Measurements from ENCODE around the gene PCGF3. TPM values are rescaled to one million over a fixed set of nuclear protein-coding genes. Genes with fewer than 3 reads are reported as not detected.
A peak's percentile ranks its signal among the peaks of the same experiment; 100 is the strongest.

PCGF3 gene
- total RNA-seq (10 to 100 TPM; 25.0 to 28.6 (median 26.4) TPM), polyA plus RNA-seq (30.1 TPM)
- long read RNA-seq, donor 1, full-length matches to known transcripts = 43 of 55 reads
- long read RNA-seq, donor 1, partial matches to known transcripts = 4 of 55 reads
- long read RNA-seq, donor 1, other reads (novel, unspliced or antisense) = 8 of 55 reads
- long read RNA-seq, donor 2, full-length matches to known transcripts = 20 of 25 reads
- long read RNA-seq, donor 2, partial matches to known transcripts = 2 of 25 reads
- long read RNA-seq, donor 2, other reads (novel, unspliced or antisense) = 3 of 25 reads
- long read RNA-seq, donor 3, full-length matches to known transcripts = 49 of 70 reads
- long read RNA-seq, donor 3, partial matches to known transcripts = 3 of 70 reads
- long read RNA-seq, donor 3, other reads (novel, unspliced or antisense) = 18 of 70 reads
- long read RNA-seq, donor 4, full-length matches to known transcripts = 13 of 17 reads
- long read RNA-seq, donor 4, partial matches to known transcripts = 0 of 17 reads
- long read RNA-seq, donor 4, other reads (novel, unspliced or antisense) = 4 of 17 reads

- WGBS = 2% methylated on average over 81 of the region's 82 CpGs
- peaks cover 7% of the 10 kb centered on the region for H3K4me1 ChIP-seq (ENCODE audit: control insufficient read depth, insufficient read depth, low read length)
- intact Hi-C loops (cut with DNase I) = no loop called here
- ATAC-seq (peak; percentile 97 to 98), DNase-seq (peak; percentile 98 to 99 (median 99))
- H3K4me3 ChIP-seq (ENCODE audit: low read length) = peak within 1 kb of the TSS; percentile 88
- no peaks in the 10 kb centered on the region for H3K9me3 ChIP-seq (ENCODE audit: control insufficient read depth, low read length)
- no peaks in the 10 kb centered on the region for H3K27me3 ChIP-seq (ENCODE audit: control insufficient read depth, insufficient read depth)
- peak within 1 kb of the TSS; percentile 67 for H3K27ac ChIP-seq (ENCODE audit: low read length)
Measured at GRCh38 chr4:705278-706082, at the start of gene PCGF3. TSS of gene PCGF3 (plus strand) at chr4:705832. CDS start at chr4:733681, 27,849 bp downstream.

- Histone ChIP-seq H3K9me3 (ENCODE audit: control insufficient read depth, low read length) (no peaks in the 10 kb centered on the region), H3K4me3 (ENCODE audit: low read length) (no peak overlapping the region), H3K27me3 (ENCODE audit: control insufficient read depth, insufficient read depth) (no peaks in the 10 kb centered on the region), H3K27ac (ENCODE audit: low read length) (no peak overlapping the region), H3K4me1 (ENCODE audit: control insufficient read depth, insufficient read depth, low read length) (no peaks in the 10 kb centered on the region)
- ATAC-seq = no peak
- intact Hi-C loops (cut with DNase I) = no loop called here
- WGBS = 78% methylated on average over 58 of the region's 58 CpGs
- DNase-seq = peak in 2 of 3 donors; percentile 19 to 60
Measured at GRCh38 chr4:656436-657337, 48.9 kb upstream of the PCGF3 start.

- Histone ChIP-seq H3K27ac (ENCODE audit: low read length) (no peak overlapping the region), H3K4me1 (ENCODE audit: control insufficient read depth, insufficient read depth, low read length) (no peaks in the 10 kb centered on the region), H3K9me3 (ENCODE audit: control insufficient read depth, low read length) (no peaks in the 10 kb centered on the region), H3K27me3 (ENCODE audit: control insufficient read depth, insufficient read depth) (no peaks in the 10 kb centered on the region), H3K4me3 (ENCODE audit: low read length) (no peak overlapping the region)
- ATAC-seq (no peak), DNase-seq (peak; percentile 15 to 56 (median 42))
- 80% methylated on average over 23 of the region's 23 CpGs for WGBS
- intact Hi-C loops (cut with DNase I) = no loop called here
Measured at GRCh38 chr4:657338-657833, 48.2 kb upstream of the PCGF3 start.

GRCh38 chr4:657834-658667, 47.6 kb upstream of the PCGF3 start:
- WGBS = 83% methylated on average over 27 of the region's 27 CpGs
- ATAC-seq (no peak), DNase-seq (peak; percentile 18 to 73 (median 52))
- Histone ChIP-seq H3K4me1 (ENCODE audit: control insufficient read depth, insufficient read depth, low read length) (no peaks in the 10 kb centered on the region), H3K27me3 (ENCODE audit: control insufficient read depth, insufficient read depth) (no peaks in the 10 kb centered on the region), H3K27ac (ENCODE audit: low read length) (no peak overlapping the region), H3K9me3 (ENCODE audit: control insufficient read depth, low read length) (no peaks in the 10 kb centered on the region), H3K4me3 (ENCODE audit: low read length) (no peak overlapping the region)
- intact Hi-C loops (cut with DNase I) = no loop called here

- Histone ChIP-seq H3K4me1 (ENCODE audit: control insufficient read depth, insufficient read depth, low read length) (no peaks in the 10 kb centered on the region), H3K4me3 (ENCODE audit: low read length) (no peak overlapping the region), H3K9me3 (ENCODE audit: control insufficient read depth, low read length) (no peaks in the 10 kb centered on the region), H3K27ac (ENCODE audit: low read length) (no peak overlapping the region), H3K27me3 (ENCODE audit: control insufficient read depth, insufficient read depth) (no peaks in the 10 kb centered on the region)
- DNase-seq (peak in 2 of 3 donors; percentile 4 to 32), ATAC-seq (no peak)
- intact Hi-C loops (cut with DNase I) = no loop called here
- 88% methylated on average over 32 of the region's 32 CpGs for WGBS
Measured at GRCh38 chr4:658681-659667, 46.7 kb upstream of the PCGF3 start.

GRCh38 chr4:659851-660250, 45.8 kb upstream of the PCGF3 start:
- peak; percentile 2 to 31 (median 23) for DNase-seq

GRCh38 chr4:660401-660800, 45.2 kb upstream of the PCGF3 start:
- H3K4me3 ChIP-seq (ENCODE audit: low read length) = no peak overlapping the region
- 91% methylated on average over 10 of the region's 10 CpGs for WGBS
- DNase-seq = peak in 2 of 3 donors; percentile 15 to 25
- H3K4me1 ChIP-seq (ENCODE audit: control insufficient read depth, insufficient read depth, low read length) = no peaks in the 10 kb centered on the region
- H3K27me3 ChIP-seq (ENCODE audit: control insufficient read depth, insufficient read depth) = no peaks in the 10 kb centered on the region
- H3K27ac ChIP-seq (ENCODE audit: low read length) = no peak overlapping the region
- no peak for ATAC-seq
- no peaks in the 10 kb centered on the region for H3K9me3 ChIP-seq (ENCODE audit: control insufficient read depth, low read length)
- intact Hi-C loops (cut with DNase I) = no loop called here

More at GRCh38 chr4:659851-660250, 45.8 kb upstream of the PCGF3 start:
- H3K4me3 ChIP-seq (ENCODE audit: low read length) = no peak overlapping the region
- intact Hi-C loops (cut with DNase I) = no loop called here
- 93% methylated on average over 8 of the region's 8 CpGs for WGBS
- no peaks in the 10 kb centered on the region for H3K27me3 ChIP-seq (ENCODE audit: control insufficient read depth, insufficient read depth)
- H3K4me1 ChIP-seq (ENCODE audit: control insufficient read depth, insufficient read depth, low read length) = no peaks in the 10 kb centered on the region
- no peak overlapping the region for H3K27ac ChIP-seq (ENCODE audit: low read length)
- H3K9me3 ChIP-seq (ENCODE audit: control insufficient read depth, low read length) = no peaks in the 10 kb centered on the region
- ATAC-seq = no peak

- 84% methylated on average over 3 of the region's 3 CpGs for WGBS
- Histone ChIP-seq H3K27ac (ENCODE audit: low read length) (no peak overlapping the region), H3K9me3 (ENCODE audit: control insufficient read depth, low read length) (no peaks in the 10 kb centered on the region), H3K4me1 (ENCODE audit: control insufficient read depth, insufficient read depth, low read length) (no peaks in the 10 kb centered on the region), H3K27me3 (ENCODE audit: control insufficient read depth, insufficient read depth) (no peaks in the 10 kb centered on the region), H3K4me3 (ENCODE audit: low read length) (no peak overlapping the region)
- intact Hi-C loops (cut with DNase I) = no loop called here
- no peak for ATAC-seq
- no peak for DNase-seq
Measured at GRCh38 chr4:661231-661630, 44.4 kb upstream of the PCGF3 start.

Data from right cardiac atrium (tissue), 5 donors.